Measurements from ENCODE around the gene TRMT1L. TPM values are rescaled to one million over a fixed set of nuclear protein-coding genes. Genes with fewer than 3 reads are reported as not detected.

The TRMT1L gene
- total RNA-seq, 4 donors from 2014 or later: 16.0 to 47.3 (median 21.5) TPM

GRCh38 chr1:185151215-185151614 lies 5.5 kb downstream of the TRMT1L start:
- peaks cover 0 to 41% (median 8%) of the 10 kb centered on the region in 3 donors for H3K4me1 ChIP-seq
- H3K27ac ChIP-seq: no peak overlapping the region
- no peak for ATAC-seq
- H3K36me3 ChIP-seq: peaks cover 0 to 49% of the 10 kb centered on the region in 2 donors
- no peaks in the 10 kb centered on the region for H3K27me3 ChIP-seq
- no peaks in the 10 kb centered on the region for H3K9me3 ChIP-seq
- no peak overlapping the region for H3K4me3 ChIP-seq
- TF ChIP-seq CTCF (IDR thresholded peaks at IDR 0.05) (no peak), POLR2A (IDR thresholded peaks at IDR 0.05) (no peak), POLR2AphosphoS5 (IDR thresholded peaks at IDR 0.05) (no peak), EP300 (IDR thresholded peaks at IDR 0.05) (no peak)
- WGBS, 2 donors (ENCODE audit: low coverage in 1 of 2): 90 to 91% methylated on average over 5 of the region's 5 CpGs

DNA sequence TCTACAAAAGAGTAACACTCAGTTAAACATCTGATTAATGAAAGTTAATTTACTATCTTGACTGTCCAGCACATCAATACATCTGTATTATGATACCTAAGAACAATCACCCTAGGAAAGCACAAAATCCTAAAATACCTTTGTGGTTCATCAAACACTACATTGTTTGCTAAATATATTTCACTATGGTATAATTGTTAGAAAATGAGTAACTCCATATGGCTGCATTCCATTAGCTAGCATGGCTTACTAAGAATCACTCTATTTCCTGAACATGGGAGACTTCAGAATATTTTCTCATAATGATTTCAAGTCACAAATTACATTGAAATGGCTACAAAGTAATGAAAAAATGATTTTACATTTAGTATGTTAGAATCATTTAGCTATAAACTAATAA lies 12.5 kb downstream of the TRMT1L start:
- TF ChIP-seq CTCF (IDR thresholded peaks at IDR 0.05) (no peak), POLR2A (IDR thresholded peaks at IDR 0.05) (no peak), EP300 (IDR thresholded peaks at IDR 0.05) (no peak), POLR2AphosphoS5 (IDR thresholded peaks at IDR 0.05) (no peak)
- H3K27me3 ChIP-seq: no peaks in the 10 kb centered on the region
- H3K36me3 ChIP-seq: peaks cover 10 to 89% of the 10 kb centered on the region in 2 donors
- ATAC-seq: no peak
- H3K4me1 ChIP-seq: no peaks in the 10 kb centered on the region
- H3K9me3 ChIP-seq: no peaks in the 10 kb centered on the region
- H3K27ac ChIP-seq: no peak overlapping the region
- no peak overlapping the region for H3K4me3 ChIP-seq

- H3K27me3 ChIP-seq: no peaks in the 10 kb centered on the region
- H3K9me3 ChIP-seq: no peaks in the 10 kb centered on the region
- H3K27ac ChIP-seq: no peak overlapping the region
- no peak for ATAC-seq
- no peaks in the 10 kb centered on the region for H3K4me1 ChIP-seq
- H3K36me3 ChIP-seq: peaks cover 3 to 87% of the 10 kb centered on the region in 2 donors
- 86 to 98% methylated on average over 4 of the region's 4 CpGs for WGBS, 2 donors (ENCODE audit: low coverage in 1 of 2)
- TF ChIP-seq POLR2A (IDR thresholded peaks at IDR 0.05): no peak
- no peak for TF ChIP-seq POLR2AphosphoS5 (IDR thresholded peaks at IDR 0.05)
- no peak for TF ChIP-seq CTCF (IDR thresholded peaks at IDR 0.05)
- no peak for TF ChIP-seq EP300 (IDR thresholded peaks at IDR 0.05)
- H3K4me3 ChIP-seq: no peak overlapping the region
Measured at GRCh38 chr1:185139246-185139645, 17.5 kb downstream of the TRMT1L start.

- no peaks in the 10 kb centered on the region for H3K4me1 ChIP-seq
- ATAC-seq: no peak
- H3K36me3 ChIP-seq: peaks cover 3 to 87% of the 10 kb centered on the region in 2 donors
- no peak for TF ChIP-seq CTCF (IDR thresholded peaks at IDR 0.05)
- TF ChIP-seq POLR2AphosphoS5 (IDR thresholded peaks at IDR 0.05): no peak
- no peak for TF ChIP-seq POLR2A (IDR thresholded peaks at IDR 0.05)
- TF ChIP-seq EP300 (IDR thresholded peaks at IDR 0.05): no peak
- WGBS, 2 donors (ENCODE audit: low coverage in 1 of 2): 90 to 100% methylated on average over 1 of the region's 1 CpG
- H3K27me3 ChIP-seq: no peaks in the 10 kb centered on the region
- H3K4me3 ChIP-seq: no peak overlapping the region
- no peaks in the 10 kb centered on the region for H3K9me3 ChIP-seq
- no peak overlapping the region for H3K27ac ChIP-seq
Measured at GRCh38 chr1:185137896-185138545, 18.7 kb downstream of the TRMT1L start.

GRCh38 chr1:185132534-185132933 lies 24.2 kb downstream of the TRMT1L start:
- WGBS, 2 donors (ENCODE audit: low coverage in 1 of 2): 100% methylated on average over 1 of the region's 1 CpG; no CpG with 5 or more reads in 1 of the 2 donors
- Histone ChIP-seq H3K27me3 (no peaks in the 10 kb centered on the region), H3K27ac (no peak overlapping the region), H3K36me3 (peaks cover 0 to 99% of the 10 kb centered on the region in 2 donors), H3K4me3 (no peak overlapping the region), H3K4me1 (no peaks in the 10 kb centered on the region), H3K9me3 (peaks cover 0 to 5% (median 0%) of the 10 kb centered on the region in 3 donors)
- no peak for ATAC-seq
- TF ChIP-seq CTCF (IDR thresholded peaks at IDR 0.05) (no peak), POLR2AphosphoS5 (IDR thresholded peaks at IDR 0.05) (no peak), EP300 (IDR thresholded peaks at IDR 0.05) (no peak), POLR2A (IDR thresholded peaks at IDR 0.05) (no peak)

Measured in gastroesophageal sphincter (tissue), 4 donors.